K562 (cell line): ENCODE measurements around the gene DACT3. TPM values are rescaled to one million over a fixed set of nuclear protein-coding genes. Genes with fewer than 3 reads are reported as not detected.

ENCODE experiments used
- ATAC-seq: fragments of 200-7000 bp; cut with Tn5 transposase; 3 replicates; pipeline ENCODE4 v1.9.1; 2020; ENCODE audit warnings: moderate library complexity
- BruUV-seq: library from RNA; stranded (reverse); fragments of 400-500 nt; replicated peaks from 2 replicates; lab custom pipeline; 2021; lab: Mats Ljungman, UMichigan
- CTCF ChIA-PET: fragments of 300-600 bp; formaldehyde crosslinking; extraction: SDS; loops from one replicate; lab custom pipeline; 2021; ENCODE audit warnings: low intra/inter-chr PET ratio; lab: Yijun Ruan, JAX
- POLR2A ChIA-PET: fragments of 300-600, 350-650 bp; sonication (Branson Sonifier 250); formaldehyde crosslinking; extraction: SDS; loops from one replicate; lab custom pipeline; 2021; ENCODE audit warnings: antibody characterized with exemption, inconsistent platforms; lab: Yijun Ruan, JAX
- DNase-seq, 4 experiments: peaks; one replicate each; pipeline versions ENCODE4 v3.0.0 to v3.0.0-alpha.2; 2011 to 2018; ENCODE audit warnings: low spot score in 3 of 4, mixed read lengths in 3 of 4; ENCODE audit errors: extremely low read depth in 1 of 4
- FAIRE-seq: peaks from 2 replicates; lab custom pipeline; 2011; peaks lifted over from hg19 to GRCh38; lab: Jason Lieb, UNC
- H2AFZ ChIP-seq: 2 replicates; pipeline ENCODE4 v1.6.0; 2011; ENCODE audit warnings: low read depth, low read length, control low read depth, inconsistent platforms
- H3K27ac ChIP-seq: fragments of 200-600 bp; 3 replicates; pipeline ENCODE4 v1.8.0; 2011; ENCODE audit warnings: low read depth, mild to moderate bottlenecking, control low read depth, inconsistent platforms, low read length, moderate library complexity, mixed read lengths; ENCODE audit errors: extremely low read depth
- H3K27me3 ChIP-seq, 2 experiments: fragments of 300-600 bp in 1 of 2; 2 replicates in 1 of 2; 3 replicates in 1 of 2; pipeline versions ENCODE4 v1.6.0 to v1.8.0; 2011; ENCODE audit warnings: inconsistent platforms in 2 of 2, low read length in 2 of 2, mild to moderate bottlenecking in 1 of 2, mixed read lengths in 1 of 2, moderate library complexity in 1 of 2; ENCODE audit not compliant: control insufficient read depth in 2 of 2, insufficient read depth in 2 of 2
- H3K36me3 ChIP-seq: fragments of 300-600 bp; 3 replicates; pipeline ENCODE4 v1.8.0; 2011; ENCODE audit warnings: mild to moderate bottlenecking, low read length, inconsistent platforms; ENCODE audit not compliant: control insufficient read depth, insufficient read depth
- H3K4me1 ChIP-seq, 2 experiments: fragments of 200-600 bp in 1 of 2; replicated peaks in 1 of 2; 2 replicates in 1 of 2; 3 replicates in 1 of 2; pipeline versions ENCODE4 v1.5.1 to v1.8.0; 2011; ENCODE audit warnings: inconsistent platforms in 2 of 2, low read length in 2 of 2, mild to moderate bottlenecking in 1 of 2, mixed read lengths in 1 of 2, moderate library complexity in 1 of 2; ENCODE audit not compliant: control insufficient read depth in 2 of 2, insufficient read depth in 2 of 2
- H3K4me2 ChIP-seq: 2 replicates; pipeline ENCODE4 v1.6.1; 2011; ENCODE audit warnings: low read length, control low read depth, inconsistent platforms, mixed read lengths; ENCODE audit not compliant: insufficient read depth
- H3K4me3 ChIP-seq: fragments of 200-600 bp; sonication (generic), shearing (Covaris generic); 2 replicates; pipeline ENCODE4 v1.5.1; 2016; ENCODE audit warnings: control low read depth, inconsistent platforms
- H3K79me2 ChIP-seq: fragments of 200-600 bp; 3 replicates; pipeline ENCODE4 v1.8.0; 2011; ENCODE audit warnings: low read length, inconsistent platforms; ENCODE audit not compliant: control insufficient read depth, insufficient read depth
- H3K9ac ChIP-seq, 2 experiments: 2 replicates each; pipeline versions ENCODE4 v1.6.0 to v1.6.1; 2011; ENCODE audit warnings: low read depth in 2 of 2, low read length in 2 of 2, control low read depth in 1 of 2, inconsistent platforms in 1 of 2, mild to moderate bottlenecking in 1 of 2, mixed read lengths in 1 of 2; ENCODE audit not compliant: insufficient read depth in 1 of 2
- H3K9me1 ChIP-seq: one replicate; pipeline ENCODE4 v1.6.0; 2011; ENCODE audit warnings: inconsistent platforms, mild to moderate bottlenecking, low read length, moderate library complexity; ENCODE audit not compliant: control insufficient read depth, insufficient read depth
- H3K9me3 ChIP-seq: replicated peaks from 2 replicates; pipeline ENCODE4 v1.5.1; 2011; ENCODE audit warnings: low read depth, low read length, inconsistent platforms; ENCODE audit not compliant: control insufficient read depth, insufficient read depth
- H4K20me1 ChIP-seq: replicated peaks from 2 replicates; pipeline ENCODE4 v1.6.1; 2011; ENCODE audit warnings: low read length, inconsistent platforms, mixed read lengths; ENCODE audit not compliant: control insufficient read depth, insufficient read depth
- BHLHE40 ChIP-seq: IDR thresholded peaks from 2 replicates; pipeline ENCODE4 v1.6.1; 2011; ENCODE audit warnings: low read length, improper control_type of control experiment
- CBX1 ChIP-seq: sonication (generic); IDR thresholded peaks from 2 replicates; pipeline ENCODE4 v1.6.1; 2016; ENCODE audit warnings: antibody characterized with exemption, low read depth, mild to moderate bottlenecking
- CTBP1 ChIP-seq: fragments of 450-650 bp; IDR thresholded peaks from 2 replicates; pipeline ENCODE4 v1.6.1; 2016; ENCODE audit warnings: borderline replicate concordance
- DIDO1 ChIP-seq: fragments of 450-650 bp; IDR thresholded peaks from 2 replicates; pipeline ENCODE4 v1.6.1; 2016; ENCODE audit warnings: low read depth, missing biosample characterization, missing genetic modification characterization
- ESRRA ChIP-seq: fragments of 450-650 bp; IDR thresholded peaks from 2 replicates; pipeline ENCODE4 v1.6.1; 2014; ENCODE audit warnings: low read depth, mild to moderate bottlenecking, moderate library complexity, borderline replicate concordance
- ETV1 ChIP-seq: fragments of 450-650 bp; conservative IDR thresholded peaks from 2 replicates; pipeline ENCODE4 v1.6.1; 2016; ENCODE audit warnings: missing genetic modification characterization, control low read depth, low read depth, missing compliant biosample characterization
- FIP1L1 ChIP-seq: fragments of 200-400 bp; formaldehyde crosslinking; IDR thresholded peaks from 2 replicates; pipeline ENCODE4 v1.6.1; 2018; ENCODE audit warnings: mild to moderate bottlenecking, low read depth, low read length; ENCODE audit not compliant: poor library complexity, severe bottlenecking
- GABPA ChIP-seq: fragments of 200-800 bp; sonication (Bioruptor generic); conservative IDR thresholded peaks from 2 replicates; pipeline ENCODE4 v1.6.1; 2016; ENCODE audit warnings: low read depth, missing genetic modification characterization, missing compliant biosample characterization
- HNRNPL ChIP-seq: fragments of 200-400 bp; formaldehyde crosslinking; IDR thresholded peaks from 2 replicates; pipeline ENCODE4 v1.6.1; 2017; ENCODE audit warnings: low read depth, mild to moderate bottlenecking, low read length
- MYC ChIP-seq, 2 experiments: fragments of 250-450 bp in 1 of 2; sonication (Bioruptor Pico) in 1 of 2; IDR thresholded peaks; 2 replicates each; pipeline versions ENCODE4 v1.5.1 to v1.6.1; 2012 to 2021; ENCODE audit warnings: low read depth in 2 of 2, borderline replicate concordance in 1 of 2, improper control_type of control experiment in 1 of 2, low read length in 1 of 2, mild to moderate bottlenecking in 1 of 2, moderate library complexity in 1 of 2
- MYNN ChIP-seq, 2 experiments: sonication (generic); formaldehyde crosslinking in 1 of 2; IDR thresholded peaks; 2 replicates each; pipeline versions ENCODE4 v1.5.0 to v1.6.1; 2016 to 2020; ENCODE audit warnings: antibody characterized with exemption in 1 of 2, missing genetic modification reagents in 1 of 2
- NFE2 ChIP-seq: IDR thresholded peaks from 2 replicates; pipeline ENCODE4 v1.6.1; 2014; ENCODE audit warnings: antibody characterized with exemption, low read depth
- NFIC ChIP-seq: fragments of 450-650 bp; IDR thresholded peaks from 2 replicates; pipeline ENCODE4 v1.6.1; 2017; ENCODE audit warnings: mild to moderate bottlenecking, inconsistent platforms
- POLR2H ChIP-seq: IDR thresholded peaks from 2 replicates; pipeline ENCODE4 v1.6.1; 2016; ENCODE audit warnings: missing genetic modification characterization, low read depth, mild to moderate bottlenecking, control low read depth, missing compliant biosample characterization, moderate library complexity
- RCOR1 ChIP-seq, 2 experiments: IDR thresholded peaks; 2 replicates each; pipeline ENCODE4 v1.6.1; 2012; ENCODE audit warnings: low read depth in 2 of 2, low read length in 2 of 2, borderline replicate concordance in 1 of 2, improper control_type of control experiment in 1 of 2
- SMAD4 ChIP-seq: fragments of 250-450 bp; sonication (Bioruptor Pico); conservative IDR thresholded peaks from 2 replicates; pipeline ENCODE4 v1.8.0; 2021; ENCODE audit warnings: inconsistent platforms, mild to moderate bottlenecking, moderate library complexity
- SMARCE1 ChIP-seq: fragments of 450-650 bp; IDR thresholded peaks from 2 replicates; pipeline ENCODE4 v1.7.1; 2016; ENCODE audit warnings: mild to moderate bottlenecking
- SPI1 ChIP-seq: IDR thresholded peaks from 2 replicates; pipeline ENCODE4 v1.6.1; 2011; ENCODE audit warnings: low read depth, low read length, control low read depth, borderline replicate concordance
- TCF3 ChIP-seq: sonication (generic); formaldehyde crosslinking; IDR thresholded peaks from 2 replicates; pipeline ENCODE4 v1.4.0; 2020; ENCODE audit warnings: mild to moderate bottlenecking, missing genetic modification reagents
- YBX1 ChIP-seq: fragments of 450-650 bp; IDR thresholded peaks from 2 replicates; pipeline ENCODE4 v1.7.1; 2016; ENCODE audit warnings: mild to moderate bottlenecking
- ZBTB43 ChIP-seq: sonication (generic); formaldehyde crosslinking; IDR thresholded peaks from 2 replicates; pipeline ENCODE4 v1.8.0; 2023; ENCODE audit warnings: mild to moderate bottlenecking, missing genetic modification reagents
- WGBS: fragments of 100-300 bp; shearing (Covaris generic); methylation state at CpG from one replicate; pipeline ENCODE4 v1.1.6; 2016; ENCODE audit warnings: low coverage, mixed read lengths; ENCODE audit not compliant: insufficient coverage; ENCODE audit errors: missing lambda C conversion rate; 5-methylcytosine and 5-hydroxymethylcytosine counted together
- in situ Hi-C: fragments of 300-500 bp; cut with MboI; formaldehyde crosslinking; loops from 4 replicates; pipeline ENCODE4 v1.15.0; 2018; ENCODE audit warnings: inconsistent platforms, mixed read lengths
- intact Hi-C: fragments of 100-400 bp; cut with micrococcal nuclease; formaldehyde crosslinking; loops from 2 replicates; pipeline ENCODE4 v1.14.2; 2022
- polyA plus RNA-seq, 8 experiments: library from polyadenylated mRNA; depleted of rRNA in 4 of 8; stranded (reverse) in 5 of 8; unstranded in 3 of 8; fragments of >200 nt; fragmentation: Nextera tagmentation in 2 of 8; fragmentation: Illumina TruSeq in 1 of 8; extraction: Ambion mirVana in 2 of 8; extraction: Trizol in 1 of 8; gene quantifications; 2 replicates each; pipeline versions ENCODE4 v1.2.1 to v1.2.3, GENCODE V29; 2011 to 2014; ENCODE audit warnings: inconsistent platforms in 1 of 8, missing spikeins in 1 of 8
- total RNA-seq, 7 experiments: library from RNA; depleted of rRNA in 6 of 7; stranded (reverse); fragments of >200 nt in 6 of 7; fragmentation: Illumina TruSeq in 2 of 7; extraction: Trizol in 2 of 7; gene quantifications; 2 replicates each; pipeline versions ENCODE4 v1.2.1 to v1.2.3, GENCODE V29; 2011 to 2021; ENCODE audit warnings: low replicate concordance in 1 of 7

DACT3 gene
- total and polyA plus RNA-seq, 9 of the 15 experiments (the other 6 are each of a cell fraction or from before 2014, with no cell fraction given) = 0.67 to 6.5 (median 3.5) TPM

GRCh38 chr19:46630586-46631205, 30.3 kb downstream of the DACT3 start (continued):
- no peak for TF ChIP-seq NFE2
- no peak for TF ChIP-seq POLR2H (tag)
- TF ChIP-seq, all 486 proteins: peak for 6

- Histone ChIP-seq H3K4me3 (no peak overlapping the region), H3K9me1 (no peaks in the 10 kb centered on the region), H3K36me3 (no peaks in the 10 kb centered on the region), H3K4me1 (peaks cover 47 to 74% of the 10 kb centered on the region in 2 experiments), H3K4me2 (peak overlapping the region; percentile 24; the same call in 1 of the 2 replicates), H3K9ac (peak overlapping the region in 1 of 2 experiments; percentile 15; a peak in 2 of 4 replicates), H3K27me3 (no peaks in the 10 kb centered on the region), H2AFZ (peak overlapping the region; percentile 86), H4K20me1 (no peaks in the 10 kb centered on the region), H3K9me3 (no peaks in the 10 kb centered on the region), H3K27ac (peak overlapping the region; percentile 64), H3K79me2 (no peaks in the 10 kb centered on the region)
- ChIA-PET POLR2A (interaction anchor here (0.6 kb wide), 1 partner anchor 28 kb away, joined by 3 read pairs; no protein-coding TSS in a partner anchor), CTCF (no interaction called here)
- BruUV-seq = no TSS peak
- intact Hi-C loops (no loop called here), in situ Hi-C loops (no loop called here)
- ATAC-seq (peak; percentile 37), FAIRE-seq (peak; percentile 73), DNase-seq (peak in 2 of 4 experiments; percentile 68 to 83)
- 40% methylated on average over 15 of the region's 15 CpGs for WGBS
- TF ChIP-seq HNRNPL = no peak
- TF ChIP-seq GABPA (tag) = 0 out of 2 replicates have a peak, but pooled peaks have one; percentile 22
- peak; percentile 32; the same call in 1 of the 2 replicates for TF ChIP-seq CBX1
- no peak; the same call in 1 of the 2 replicates for TF ChIP-seq MYC (IDR thresholded peaks at IDR 0.05; ENCODE audit: low read depth, low read length)
- no peak for TF ChIP-seq MYC (CRISPR knock-in tag; IDR thresholded peaks at IDR 0.05; ENCODE audit: borderline replicate concordance, low read depth)
- TF ChIP-seq ESRRA = no peak
- TF ChIP-seq SPI1 = peak; percentile 96
- peak; percentile 91 for TF ChIP-seq MYNN (IDR thresholded peaks at IDR 0.05)
- TF ChIP-seq MYNN (CRISPR knock-in tag; IDR thresholded peaks at IDR 0.05) = no peak
- TF ChIP-seq NFIC = peak; percentile 55
- TF ChIP-seq TCF3 (CRISPR knock-in tag) = peak; percentile 86
- TF ChIP-seq BHLHE40 = peak; percentile 92
- no peak for TF ChIP-seq SMARCE1
- TF ChIP-seq CTBP1 = peak; percentile 49; the same call in 1 of the 2 replicates
- peak; percentile 75 for TF ChIP-seq ETV1 (tag)
- TF ChIP-seq RCOR1 (IDR thresholded peaks at IDR 0.05; ENCODE audit: borderline replicate concordance in 1 of 2, low read depth in 2 of 2, low read length in 2 of 2) = peak in 1 of 2 experiments; percentile 14; a peak in 1 of 4 replicates
- no peak for TF ChIP-seq DIDO1 (tag)
- no peak for TF ChIP-seq ZBTB43 (CRISPR knock-in tag)
- no peak for TF ChIP-seq FIP1L1
- TF ChIP-seq YBX1 = no peak
- TF ChIP-seq SMAD4 = peak; percentile 93
Measured at GRCh38 chr19:46629546-46630025, 31.4 kb downstream of the DACT3 start.
